Ishikawa (cell line): Measurements from ENCODE around the gene PEAK3.

Source experiments
- CEBPB ChIP-seq: IDR thresholded peaks from 2 replicates; pipeline ENCODE4 v1.6.1; 2012
- CREB1 ChIP-seq: IDR thresholded peaks from 2 replicates; pipeline ENCODE4 v1.6.1; 2012; ENCODE audit warnings: low read depth
- EGR1 ChIP-seq: IDR thresholded peaks from 2 replicates; pipeline ENCODE4 v1.6.1; 2012
- EP300 ChIP-seq: IDR thresholded peaks from 2 replicates; pipeline ENCODE4 v1.6.1; 2012; ENCODE audit warnings: borderline replicate concordance
- FOXM1 ChIP-seq: IDR thresholded peaks from 2 replicates; pipeline ENCODE4 v1.6.1; 2012; ENCODE audit warnings: low read depth, borderline replicate concordance
- NFIC ChIP-seq: IDR thresholded peaks from 2 replicates; pipeline ENCODE4 v1.6.1; 2012
- RAD21 ChIP-seq: IDR thresholded peaks from 2 replicates; pipeline ENCODE4 v1.6.1; 2012; ENCODE audit warnings: low read depth
- REST ChIP-seq: IDR thresholded peaks from 2 replicates; pipeline ENCODE4 v1.6.1; 2012; ENCODE audit warnings: low read depth, mild to moderate bottlenecking
- TAF1 ChIP-seq: IDR thresholded peaks from 2 replicates; pipeline ENCODE4 v1.6.1; 2012; ENCODE audit warnings: low read depth, mild to moderate bottlenecking
- TCF12 ChIP-seq: IDR thresholded peaks from 2 replicates; pipeline ENCODE4 v1.6.1; 2012; ENCODE audit warnings: low read depth
- TEAD4 ChIP-seq: IDR thresholded peaks from 2 replicates; pipeline ENCODE4 v1.6.1; 2012
- USF1 ChIP-seq: IDR thresholded peaks from 2 replicates; pipeline ENCODE4 v1.6.1; 2012
- YY1 ChIP-seq: IDR thresholded peaks from 2 replicates; pipeline ENCODE4 v1.6.1; 2012; ENCODE audit warnings: low read depth
- ZBTB7A ChIP-seq: IDR thresholded peaks from 2 replicates; pipeline ENCODE4 v1.6.1; 2012; ENCODE audit warnings: low read depth
- TF ChIP-seq, protein P1 (sequence below): IDR thresholded peaks from 2 replicates; pipeline ENCODE4 v1.6.1; 2012

The PEAK3 gene

DNA sequence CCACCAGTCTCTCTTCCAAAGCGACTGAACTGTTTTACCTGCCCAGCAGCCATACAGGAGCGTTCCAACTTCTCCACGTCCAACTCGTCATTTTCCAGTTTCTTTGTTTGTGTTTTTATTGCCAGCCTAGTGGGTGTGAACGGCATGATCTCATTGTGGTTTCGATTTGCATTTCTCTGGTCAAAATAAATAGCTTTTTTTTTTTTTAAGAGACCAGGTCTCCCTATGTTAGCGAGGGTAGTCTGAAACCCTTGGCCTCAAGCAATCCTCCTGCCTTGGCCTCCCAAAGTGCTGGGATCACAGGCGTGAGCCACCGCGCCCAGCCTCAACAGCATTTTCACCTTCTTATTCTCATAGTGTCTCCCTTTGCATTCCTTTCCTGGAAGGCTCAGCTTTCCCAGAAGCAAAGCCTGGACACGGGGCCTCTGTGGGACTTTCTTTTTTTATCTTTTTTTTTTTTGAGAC, 21.6 kb downstream of the PEAK3 start:
- TF ChIP-seq USF1 (no peak), YY1 (no peak), TEAD4 (no peak), EGR1 (no peak), RAD21 (no peak), NFIC (no peak), TCF12 (no peak), REST (no peak), FOXM1 (no peak), EP300 (no peak), CREB1 (no peak), ZBTB7A (no peak), TAF1 (no peak), CEBPB (no peak)
- TF ChIP-seq, protein P1, sequence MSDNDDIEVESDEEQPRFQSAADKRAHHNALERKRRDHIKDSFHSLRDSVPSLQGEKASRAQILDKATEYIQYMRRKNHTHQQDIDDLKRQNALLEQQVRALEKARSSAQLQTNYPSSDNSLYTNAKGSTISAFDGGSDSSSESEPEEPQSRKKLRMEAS: no peak

GRCh38 chr19:2259336-2259735, 22.6 kb downstream of the PEAK3 start:
- TF ChIP-seq CREB1 (no peak), FOXM1 (no peak), ZBTB7A (no peak), TEAD4 (no peak), USF1 (no peak), RAD21 (no peak), YY1 (no peak), NFIC (no peak), TAF1 (no peak), EP300 (no peak), CEBPB (no peak), EGR1 (no peak), REST (no peak), TCF12 (no peak)
- TF ChIP-seq, protein P1: no peak

DNA sequence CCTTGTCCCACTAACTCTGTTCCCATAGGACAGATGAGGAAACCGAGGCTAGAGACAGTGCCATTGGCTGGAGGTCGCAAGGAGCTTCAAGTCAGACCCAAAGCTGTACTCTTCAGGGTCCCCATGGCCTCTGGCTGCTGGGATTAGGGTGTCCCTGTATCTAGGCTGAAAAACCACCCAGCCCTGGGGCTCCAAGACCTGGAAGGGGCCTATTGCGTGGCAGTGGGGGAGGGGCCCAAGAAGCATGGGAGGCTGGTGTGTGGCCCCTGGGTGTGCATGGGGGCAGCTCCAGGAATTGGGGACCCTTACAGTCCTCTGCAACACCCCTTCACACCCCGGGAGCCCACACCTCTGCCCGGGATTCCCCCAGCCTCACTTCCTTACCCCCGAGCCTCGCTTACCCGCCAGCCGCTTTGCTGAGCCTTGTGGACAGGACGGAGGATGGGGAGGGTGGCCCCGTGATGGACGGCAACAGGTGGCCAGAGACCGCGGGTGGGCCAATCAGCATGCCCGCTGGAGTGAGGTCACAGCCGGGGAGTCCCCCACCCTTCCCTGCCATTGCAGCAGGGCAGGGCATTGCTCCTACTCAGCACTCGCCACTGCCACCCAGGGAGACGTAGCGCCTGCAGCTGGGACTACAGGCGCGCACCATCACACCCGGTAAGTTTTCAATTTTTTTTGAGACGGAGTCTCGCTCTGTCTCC, 25.8 kb downstream of the PEAK3 start, which contains the start of gene JSRP1:
Gene JSRP1 (minus strand): TSS at position 436 of the 704 bp plus-strand sequence. CDS start 1,103 bp downstream, outside the sequence.
- TF ChIP-seq USF1: peak; percentile 13; the same call in 1 of the 2 replicates
- TF ChIP-seq CREB1: no peak

- TF ChIP-seq CREB1: no peak
These were observed 26.7 kb downstream of the PEAK3 start for GRCh38 chr19:2255112-2255845.

DNA sequence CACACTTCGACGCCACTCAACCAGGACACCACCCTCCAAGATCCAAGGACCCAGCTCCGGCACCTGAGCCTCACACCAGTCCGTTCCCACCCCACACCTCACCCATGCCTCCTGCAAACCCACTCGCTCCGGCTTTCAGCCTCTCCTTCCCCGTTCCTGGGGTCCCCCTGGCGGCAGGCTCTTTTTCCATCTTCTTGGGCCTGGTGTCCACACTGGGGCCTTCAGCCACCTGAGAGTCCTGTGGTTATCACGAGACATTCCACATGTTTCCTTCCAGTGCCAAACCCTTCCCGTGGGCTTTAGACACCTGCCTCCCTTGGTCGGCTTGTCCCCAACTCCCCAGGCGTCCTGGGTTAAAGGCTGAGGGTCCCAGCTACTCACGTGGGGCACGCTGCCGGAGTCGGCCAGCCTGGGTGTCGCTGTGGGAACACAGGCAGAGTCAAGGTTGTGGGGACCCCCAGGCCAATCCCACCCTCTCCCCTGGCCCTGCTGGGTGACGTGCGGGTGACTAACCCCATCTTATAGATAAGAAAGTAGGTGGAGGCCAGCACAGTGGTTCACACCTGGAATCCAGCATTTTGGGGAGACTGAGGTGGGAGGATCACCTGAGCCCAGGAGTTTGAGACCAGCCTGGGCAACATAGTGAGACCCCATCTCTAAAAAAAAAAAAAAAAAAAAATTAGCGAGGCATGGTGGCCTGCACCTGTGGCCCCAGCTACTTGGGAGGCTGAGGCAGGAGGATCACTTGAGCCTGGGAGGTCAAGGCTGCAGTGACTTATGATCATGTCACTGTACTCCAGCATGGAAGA, 27.7 kb downstream of the PEAK3 start:
- TF ChIP-seq, protein P1: no peak
- TF ChIP-seq ZBTB7A (0 out of 2 replicates have a peak, but pooled peaks have one; percentile 38), TAF1 (no peak), TCF12 (no peak)
